Gastroesophageal sphincter (tissue), 4 donors: ENCODE results near the gene ACVR1B. TPM values are rescaled to one million over a fixed set of nuclear protein-coding genes. Genes with fewer than 3 reads are reported as not detected.

Experiments used
- ATAC-seq: fragments of 150-250 bp; one replicate; pipeline ENCODE4 v1.9.1; 2016; ENCODE audit warnings: mild to moderate bottlenecking, moderate library complexity
- H3K27ac ChIP-seq, 4 donors: fragments of 200-600 bp; sonication (generic) in 3 of 4; 1 replicate in 3 of 4; 2 replicates in 1 of 4; pipeline ENCODE4 v1.5.1; 2016 to 2019
- H3K27me3 ChIP-seq: fragments of 200-600 bp; sonication (generic); one replicate; pipeline ENCODE4 v1.5.1; 2019
- H3K36me3 ChIP-seq, 2 donors: fragments of 200-600 bp; sonication (generic); one replicate each; pipeline ENCODE4 v1.5.1; 2019; ENCODE audit warnings: control low read depth in 1 of 2
- H3K4me1 ChIP-seq, 3 donors: fragments of 200-600 bp; sonication (generic); 1 replicate in 2 of 3; 2 replicates in 1 of 3; pipeline ENCODE4 v1.5.1; 2016 to 2019; ENCODE audit warnings: control low read depth in 2 of 3
- H3K4me3 ChIP-seq, 2 donors: fragments of 200-600 bp; sonication (generic); one replicate each; pipeline ENCODE4 v1.5.1; 2019; ENCODE audit warnings: mild to moderate bottlenecking in 1 of 2, moderate library complexity in 1 of 2
- H3K9me3 ChIP-seq, 3 donors: fragments of 200-600 bp; sonication (generic); one replicate each; pipeline ENCODE4 v1.5.1; 2017 to 2019; ENCODE audit warnings: control low read depth in 2 of 3
- CTCF ChIP-seq, 4 experiments: fragments of 200-600 bp in 2 of 4; fragments of 450-650 bp in 2 of 4; sonication (generic) in 1 of 4; IDR thresholded peaks; one replicate each; pipeline ENCODE4 v1.5.1; 2017 to 2019; ENCODE audit warnings: antibody characterized with exemption in 4 of 4, mild to moderate bottlenecking in 2 of 4, moderate library complexity in 2 of 4
- EP300 ChIP-seq: sonication (generic); formaldehyde crosslinking; IDR thresholded peaks from one replicate; pipeline ENCODE4 v1.6.1; 2017; ENCODE audit warnings: antibody characterized with exemption, mild to moderate bottlenecking
- POLR2A ChIP-seq, 2 donors: fragments of 450-650 bp; IDR thresholded peaks; one replicate each; pipeline ENCODE4 v1.6.1; 2017; ENCODE audit warnings: antibody characterized with exemption in 2 of 2, mild to moderate bottlenecking in 2 of 2, moderate library complexity in 1 of 2
- POLR2AphosphoS5 ChIP-seq: sonication (generic); formaldehyde crosslinking; IDR thresholded peaks from one replicate; pipeline ENCODE4 v1.6.1; 2017; ENCODE audit warnings: antibody characterized with exemption
- WGBS, 2 donors: methylation state at CpG; one replicate each; pipeline ENCODE4 v1.1.5; 2018; ENCODE audit warnings: low coverage in 1 of 2; 5-methylcytosine and 5-hydroxymethylcytosine counted together
- total RNA-seq, 4 donors: library from RNA; depleted of rRNA; stranded (reverse); fragments of >200 nt; gene quantifications; one replicate each; pipeline ENCODE4 v1.1.0, GENCODE V29; 2016

ACVR1B gene
- total RNA-seq, 4 donors from 2014 or later = 6.5 to 17.9 (median 10.5) TPM

GRCh38 chr12:52023976-52024688 lies 72.6 kb downstream of the ACVR1B start:
- no peaks in the 10 kb centered on the region for H3K36me3 ChIP-seq
- TF ChIP-seq EP300 (no peak), POLR2AphosphoS5 (no peak), CTCF (IDR thresholded peaks at IDR 0.05) (peak in 1 of 4 experiments; percentile 28)
- peak overlapping the region in 3 of 4 donors; percentile 41 to 93 (median 91) for H3K27ac ChIP-seq
- 18 to 45% methylated on average over 6 to 7 of the region's 20 CpGs for WGBS, 2 donors
- H3K4me3 ChIP-seq = peak overlapping the region in 1 of 2 donors; percentile 62
- H3K4me1 ChIP-seq = peaks cover 0 to 61% (median 39%) of the 10 kb centered on the region in 3 donors
- no peaks in the 10 kb centered on the region for H3K9me3 ChIP-seq
- H3K27me3 ChIP-seq = no peaks in the 10 kb centered on the region
- no peak for ATAC-seq

GRCh38 chr12:52024845-52025230 lies 73.3 kb downstream of the ACVR1B start:
- no peak for TF ChIP-seq POLR2AphosphoS5
- no peak for TF ChIP-seq POLR2A (IDR thresholded peaks at IDR 0.05)
- TF ChIP-seq CTCF (IDR thresholded peaks at IDR 0.05) = no peak
- TF ChIP-seq EP300 = no peak
- Histone ChIP-seq H3K27ac (peak overlapping the region; percentile 83 to 93 (median 92)), H3K36me3 (no peaks in the 10 kb centered on the region), H3K4me1 (peaks cover 0 to 68% (median 39%) of the 10 kb centered on the region in 3 donors), H3K4me3 (peak overlapping the region in 1 of 2 donors; percentile 42), H3K9me3 (no peaks in the 10 kb centered on the region), H3K27me3 (no peaks in the 10 kb centered on the region)
- WGBS, 2 donors = 60 to 70% methylated on average over 9 to 13 of the region's 15 CpGs
- ATAC-seq = no peak

- no peaks in the 10 kb centered on the region for H3K9me3 ChIP-seq
- TF ChIP-seq POLR2AphosphoS5 = peak; percentile 39
- TF ChIP-seq EP300 = no peak
- TF ChIP-seq POLR2A (IDR thresholded peaks at IDR 0.05) = no peak
- TF ChIP-seq CTCF (IDR thresholded peaks at IDR 0.05) = no peak
- H3K27me3 ChIP-seq = no peaks in the 10 kb centered on the region
- WGBS, 2 donors = 8 to 31% methylated on average over 5 of the region's 5 CpGs
- ATAC-seq = no peak
- H3K4me3 ChIP-seq = peak overlapping the region in 1 of 2 donors; percentile 42
- peak overlapping the region; percentile 83 to 93 (median 92) for H3K27ac ChIP-seq
- no peaks in the 10 kb centered on the region for H3K36me3 ChIP-seq
- H3K4me1 ChIP-seq = peaks cover 0 to 66% (median 39%) of the 10 kb centered on the region in 3 donors
Measured at GRCh38 chr12:52026263-52026662, 74.8 kb downstream of the ACVR1B start.

GRCh38 chr12:52027085-52027843 lies 75.8 kb downstream of the ACVR1B start:
- no peaks in the 10 kb centered on the region for H3K9me3 ChIP-seq
- no peaks in the 10 kb centered on the region for H3K36me3 ChIP-seq
- WGBS, 2 donors = 45% methylated on average over 2 of the region's 12 CpGs; no CpG with 5 or more reads in 1 of the 2 donors
- no peak overlapping the region for H3K4me3 ChIP-seq
- peak overlapping the region; percentile 83 to 93 (median 92) for H3K27ac ChIP-seq
- no peaks in the 10 kb centered on the region for H3K27me3 ChIP-seq
- peaks cover 0 to 74% (median 44%) of the 10 kb centered on the region in 3 donors for H3K4me1 ChIP-seq
- ATAC-seq = no peak
- TF ChIP-seq POLR2A (IDR thresholded peaks at IDR 0.05) = no peak
- no peak for TF ChIP-seq POLR2AphosphoS5
- no peak for TF ChIP-seq CTCF (IDR thresholded peaks at IDR 0.05)
- no peak for TF ChIP-seq EP300
